ENCODE measurements around the gene SIM2.

GRCh38 chr21:36754241-36754898, 55.5 kb downstream of the SIM2 start:
- TF ChIP-seq CTCF (IDR thresholded peaks at IDR 0.05; ENCODE audit: poor library complexity, severe bottlenecking) (no peak), POLR2AphosphoS5 (IDR thresholded peaks at IDR 0.05) (no peak), EZH2 (IDR thresholded peaks at IDR 0.05; ENCODE audit: borderline replicate concordance, insufficient read depth, low read length, poor library complexity, severe bottlenecking) (no peak)
